Measurements from ENCODE around the gene FCER1G.

The FCER1G gene

DNA sequence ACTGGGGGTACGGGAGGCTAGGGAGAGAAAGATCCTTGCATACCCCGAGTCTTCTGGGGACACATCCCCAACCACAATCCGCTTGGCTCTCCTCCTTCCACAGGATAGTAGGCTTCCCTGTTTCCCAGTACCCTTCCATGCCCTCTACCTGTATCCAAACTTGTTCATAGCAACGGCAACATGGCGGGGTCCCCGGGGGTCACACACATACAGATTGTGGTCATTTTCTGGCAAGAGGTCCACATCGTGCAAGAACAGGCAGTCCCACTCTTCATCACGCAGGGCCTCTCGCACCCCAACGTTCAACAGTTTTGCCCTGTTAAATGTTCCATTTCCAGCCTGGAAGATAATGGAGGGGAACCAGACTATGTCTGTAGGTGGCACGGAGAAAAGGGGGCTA, 41.4 kb upstream of the FCER1G start (continued):
- TF ChIP-seq, protein P1, sequence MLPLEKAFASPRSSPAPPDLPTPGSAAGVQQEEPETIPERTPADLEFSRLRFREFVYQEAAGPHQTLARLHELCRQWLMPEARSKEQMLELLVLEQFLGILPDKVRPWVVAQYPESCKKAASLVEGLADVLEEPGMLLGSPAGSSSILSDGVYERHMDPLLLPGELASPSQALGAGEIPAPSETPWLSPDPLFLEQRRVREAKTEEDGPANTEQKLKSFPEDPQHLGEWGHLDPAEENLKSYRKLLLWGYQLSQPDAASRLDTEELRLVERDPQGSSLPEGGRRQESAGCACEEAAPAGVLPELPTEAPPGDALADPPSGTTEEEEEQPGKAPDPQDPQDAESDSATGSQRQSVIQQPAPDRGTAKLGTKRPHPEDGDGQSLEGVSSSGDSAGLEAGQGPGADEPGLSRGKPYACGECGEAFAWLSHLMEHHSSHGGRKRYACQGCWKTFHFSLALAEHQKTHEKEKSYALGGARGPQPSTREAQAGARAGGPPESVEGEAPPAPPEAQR (tag by site-specific recombination; IDR thresholded peaks at IDR 0.05), result no peak

DNA sequence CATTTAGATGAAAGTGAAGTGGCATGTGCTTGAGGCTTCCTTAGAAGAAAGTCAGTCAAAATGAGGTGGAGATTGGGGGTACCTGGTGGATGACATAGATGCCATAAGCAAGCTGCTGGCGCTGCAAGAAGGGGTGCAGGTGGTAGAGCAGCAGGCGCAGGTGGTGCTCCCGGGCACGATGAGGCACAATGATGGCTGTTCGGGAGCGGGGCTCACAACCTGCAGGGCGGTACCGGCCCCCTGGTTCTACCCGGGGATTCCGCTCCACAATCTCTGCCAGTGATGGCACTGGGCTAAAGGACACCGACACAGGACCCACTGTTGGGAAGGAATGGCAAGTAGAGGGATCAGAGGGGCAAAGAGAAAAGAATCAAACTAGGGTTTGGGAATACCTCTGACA, 40.2 kb upstream of the FCER1G start:
- peaks cover 16 to 60% of the 10 kb centered on the region in 2 experiments; a peak in 2 of 3 replicates for H3K36me3 ChIP-seq (ENCODE audit: control insufficient read depth in 2 of 2, insufficient read depth in 1 of 2, low read length in 2 of 2)
- ChIA-PET CTCF (no interaction called here), POLR2A (interaction anchor here (3.3 kb wide), 1 partner anchor 9 kb away, joined by 39 read pairs; the partner anchor contains the start of gene PPOX)

DNA sequence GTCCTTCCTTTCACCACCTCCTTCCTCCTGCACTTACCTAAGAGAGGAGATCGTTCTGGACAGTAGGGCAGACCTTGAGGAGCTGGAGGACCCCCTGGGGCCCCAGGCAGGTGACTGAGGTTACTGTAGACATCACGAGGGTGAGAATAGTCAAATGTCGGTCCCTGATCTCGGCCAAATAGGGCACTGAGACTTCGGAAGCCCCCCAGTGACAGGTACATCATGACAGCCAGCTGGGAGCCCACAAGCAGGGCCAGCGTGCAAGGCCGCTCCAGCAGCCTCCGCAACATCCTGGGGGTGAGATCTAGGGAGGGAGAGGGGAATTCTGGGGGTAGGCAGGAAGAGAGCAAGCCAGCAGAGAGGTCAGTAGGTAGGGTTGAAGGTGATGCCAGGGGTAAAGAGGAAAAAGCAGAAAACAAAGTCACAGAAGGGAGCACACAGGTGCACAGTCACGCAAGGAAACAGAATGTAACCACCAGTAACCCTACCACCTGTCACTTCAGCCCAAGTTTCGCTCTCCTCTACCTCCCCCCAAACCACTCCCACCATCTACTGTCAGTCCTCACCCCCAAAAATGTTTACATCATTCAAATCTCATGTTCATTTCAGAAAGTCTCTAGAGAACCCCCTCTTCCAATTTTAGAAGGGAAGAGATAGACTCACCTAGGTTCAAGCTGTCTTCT, 39.2 kb upstream of the FCER1G start:
- ChIA-PET POLR2A (interaction anchor here (0.9 to 3.3 kb wide), 3 partner anchors 10 to 22 kb away, joined by 4 to 39 read pairs (median 4); partner anchors contain the start of gene PPOX), CTCF (interaction anchor here (0.7 to 2.9 kb wide), 3 partner anchors 9 to 16 kb away, joined by 4 to 23 read pairs (median 6); partner anchors contain the start of gene PPOX)
- H3K9me3 ChIP-seq (ENCODE audit: control insufficient read depth, insufficient read depth, low read depth, low read length), result no peaks in the 10 kb centered on the region
- no peak overlapping the region for H3K27ac ChIP-seq (ENCODE audit: extremely low read depth, low read depth, low read length)
- H3K36me3 ChIP-seq (ENCODE audit: control insufficient read depth in 2 of 2, insufficient read depth in 1 of 2, low read length in 2 of 2), result peaks cover 13 to 52% of the 10 kb centered on the region in 2 experiments; a peak in 2 of 3 replicates
- no peak overlapping the region for H3K4me3 ChIP-seq (ENCODE audit: low read depth, low read length)
- no peaks in the 10 kb centered on the region for H3K4me1 ChIP-seq (ENCODE audit: control insufficient read depth, insufficient read depth, low read length)
- no peak for TF ChIP-seq ZNF529 (tag by site-specific recombination; IDR thresholded peaks at IDR 0.05; ENCODE audit: insufficient replicate concordance)
- TF ChIP-seq ZNF37A (tag by site-specific recombination; IDR thresholded peaks at IDR 0.05), result no peak
- TF ChIP-seq, protein P2, sequence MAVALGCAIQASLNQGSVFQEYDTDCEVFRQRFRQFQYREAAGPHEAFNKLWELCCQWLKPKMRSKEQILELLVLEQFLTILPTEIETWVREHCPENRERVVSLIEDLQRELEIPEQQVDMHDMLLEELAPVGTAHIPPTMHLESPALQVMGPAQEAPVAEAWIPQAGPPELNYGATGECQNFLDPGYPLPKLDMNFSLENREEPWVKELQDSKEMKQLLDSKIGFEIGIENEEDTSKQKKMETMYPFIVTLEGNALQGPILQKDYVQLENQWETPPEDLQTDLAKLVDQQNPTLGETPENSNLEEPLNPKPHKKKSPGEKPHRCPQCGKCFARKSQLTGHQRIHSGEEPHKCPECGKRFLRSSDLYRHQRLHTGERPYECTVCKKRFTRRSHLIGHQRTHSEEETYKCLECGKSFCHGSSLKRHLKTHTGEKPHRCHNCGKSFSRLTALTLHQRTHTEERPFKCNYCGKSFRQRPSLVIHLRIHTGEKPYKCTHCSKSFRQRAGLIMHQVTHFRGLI (tag by site-specific recombination; IDR thresholded peaks at IDR 0.05), result no peak
- TF ChIP-seq ZNF664 (tag by site-specific recombination; IDR thresholded peaks at IDR 0.05), result no peak
- TF ChIP-seq, protein P3, sequence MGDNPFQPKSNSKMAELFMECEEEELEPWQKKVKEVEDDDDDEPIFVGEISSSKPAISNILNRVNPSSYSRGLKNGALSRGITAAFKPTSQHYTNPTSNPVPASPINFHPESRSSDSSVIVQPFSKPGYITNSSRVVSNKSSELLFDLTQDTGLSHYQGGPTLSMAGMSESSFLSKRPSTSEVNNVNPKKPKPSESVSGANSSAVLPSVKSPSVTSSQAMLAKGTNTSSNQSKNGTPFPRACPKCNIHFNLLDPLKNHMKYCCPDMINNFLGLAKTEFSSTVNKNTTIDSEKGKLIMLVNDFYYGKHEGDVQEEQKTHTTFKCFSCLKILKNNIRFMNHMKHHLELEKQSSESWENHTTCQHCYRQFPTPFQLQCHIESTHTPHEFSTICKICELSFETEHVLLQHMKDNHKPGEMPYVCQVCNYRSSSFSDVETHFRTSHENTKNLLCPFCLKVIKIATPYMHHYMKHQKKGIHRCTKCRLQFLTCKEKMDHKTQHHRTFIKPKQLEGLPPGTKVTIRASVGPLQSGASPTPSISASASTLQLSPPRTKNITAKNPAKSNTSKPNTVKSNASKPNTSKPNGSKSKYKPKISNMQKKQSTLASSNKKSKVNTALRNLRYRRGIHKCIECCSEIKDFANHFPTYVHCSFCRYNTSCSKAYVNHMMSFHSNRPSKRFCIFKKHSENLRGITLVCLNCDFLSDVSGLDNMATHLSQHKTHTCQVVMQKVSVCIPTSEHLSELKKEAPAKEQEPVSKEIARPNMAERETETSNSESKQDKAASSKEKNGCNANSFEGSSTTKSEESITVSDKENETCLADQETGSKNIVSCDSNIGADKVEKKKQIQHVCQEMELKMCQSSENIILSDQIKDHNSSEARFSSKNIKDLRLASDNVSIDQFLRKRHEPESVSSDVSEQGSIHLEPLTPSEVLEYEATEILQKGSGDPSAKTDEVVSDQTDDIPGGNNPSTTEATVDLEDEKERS (tag by site-specific recombination; IDR thresholded peaks at IDR 0.05), result no peak
- TF ChIP-seq, protein P4, sequence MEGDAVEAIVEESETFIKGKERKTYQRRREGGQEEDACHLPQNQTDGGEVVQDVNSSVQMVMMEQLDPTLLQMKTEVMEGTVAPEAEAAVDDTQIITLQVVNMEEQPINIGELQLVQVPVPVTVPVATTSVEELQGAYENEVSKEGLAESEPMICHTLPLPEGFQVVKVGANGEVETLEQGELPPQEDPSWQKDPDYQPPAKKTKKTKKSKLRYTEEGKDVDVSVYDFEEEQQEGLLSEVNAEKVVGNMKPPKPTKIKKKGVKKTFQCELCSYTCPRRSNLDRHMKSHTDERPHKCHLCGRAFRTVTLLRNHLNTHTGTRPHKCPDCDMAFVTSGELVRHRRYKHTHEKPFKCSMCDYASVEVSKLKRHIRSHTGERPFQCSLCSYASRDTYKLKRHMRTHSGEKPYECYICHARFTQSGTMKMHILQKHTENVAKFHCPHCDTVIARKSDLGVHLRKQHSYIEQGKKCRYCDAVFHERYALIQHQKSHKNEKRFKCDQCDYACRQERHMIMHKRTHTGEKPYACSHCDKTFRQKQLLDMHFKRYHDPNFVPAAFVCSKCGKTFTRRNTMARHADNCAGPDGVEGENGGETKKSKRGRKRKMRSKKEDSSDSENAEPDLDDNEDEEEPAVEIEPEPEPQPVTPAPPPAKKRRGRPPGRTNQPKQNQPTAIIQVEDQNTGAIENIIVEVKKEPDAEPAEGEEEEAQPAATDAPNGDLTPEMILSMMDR (tag by site-specific recombination; IDR thresholded peaks at IDR 0.05), result no peak
- no peak for TF ChIP-seq KLF9 (tag by site-specific recombination; IDR thresholded peaks at IDR 0.05; ENCODE audit: low read depth)
- TF ChIP-seq ZNF23 (tag by site-specific recombination; IDR thresholded peaks at IDR 0.05; ENCODE audit: borderline replicate concordance), result no peak
- no peak for TF ChIP-seq ZNF132 (tag by site-specific recombination; IDR thresholded peaks at IDR 0.05; ENCODE audit: borderline replicate concordance)
- no peak for TF ChIP-seq ZNF391 (tag by site-specific recombination; IDR thresholded peaks at IDR 0.05; ENCODE audit: borderline replicate concordance, low read depth)

More for the DNA sequence above, 40.2 kb upstream of the FCER1G start:
- TF ChIP-seq ZNF623 (tag by site-specific recombination; IDR thresholded peaks at IDR 0.05) (no peak), GLIS2 (tag by site-specific recombination; IDR thresholded peaks at IDR 0.05) (no peak), ZNF791 (tag by site-specific recombination; IDR thresholded peaks at IDR 0.05) (no peak), ZNF248 (tag by site-specific recombination; IDR thresholded peaks at IDR 0.05) (no peak), ZNF600 (tag by site-specific recombination; IDR thresholded peaks at IDR 0.05) (no peak)
- TF ChIP-seq, protein P5, sequence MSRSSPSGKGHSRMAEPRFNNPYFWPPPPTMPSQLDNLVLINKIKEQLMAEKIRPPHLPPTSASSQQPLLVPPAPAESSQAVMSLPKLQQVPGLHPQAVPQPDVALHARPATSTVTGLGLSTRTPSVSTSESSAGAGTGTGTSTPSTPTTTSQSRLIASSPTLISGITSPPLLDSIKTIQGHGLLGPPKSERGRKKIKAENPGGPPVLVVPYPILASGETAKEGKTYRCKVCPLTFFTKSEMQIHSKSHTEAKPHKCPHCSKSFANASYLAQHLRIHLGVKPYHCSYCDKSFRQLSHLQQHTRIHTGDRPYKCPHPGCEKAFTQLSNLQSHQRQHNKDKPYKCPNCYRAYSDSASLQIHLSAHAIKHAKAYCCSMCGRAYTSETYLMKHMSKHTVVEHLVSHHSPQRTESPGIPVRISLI (tag by site-specific recombination; IDR thresholded peaks at IDR 0.05), result no peak
- TF ChIP-seq, protein P6, sequence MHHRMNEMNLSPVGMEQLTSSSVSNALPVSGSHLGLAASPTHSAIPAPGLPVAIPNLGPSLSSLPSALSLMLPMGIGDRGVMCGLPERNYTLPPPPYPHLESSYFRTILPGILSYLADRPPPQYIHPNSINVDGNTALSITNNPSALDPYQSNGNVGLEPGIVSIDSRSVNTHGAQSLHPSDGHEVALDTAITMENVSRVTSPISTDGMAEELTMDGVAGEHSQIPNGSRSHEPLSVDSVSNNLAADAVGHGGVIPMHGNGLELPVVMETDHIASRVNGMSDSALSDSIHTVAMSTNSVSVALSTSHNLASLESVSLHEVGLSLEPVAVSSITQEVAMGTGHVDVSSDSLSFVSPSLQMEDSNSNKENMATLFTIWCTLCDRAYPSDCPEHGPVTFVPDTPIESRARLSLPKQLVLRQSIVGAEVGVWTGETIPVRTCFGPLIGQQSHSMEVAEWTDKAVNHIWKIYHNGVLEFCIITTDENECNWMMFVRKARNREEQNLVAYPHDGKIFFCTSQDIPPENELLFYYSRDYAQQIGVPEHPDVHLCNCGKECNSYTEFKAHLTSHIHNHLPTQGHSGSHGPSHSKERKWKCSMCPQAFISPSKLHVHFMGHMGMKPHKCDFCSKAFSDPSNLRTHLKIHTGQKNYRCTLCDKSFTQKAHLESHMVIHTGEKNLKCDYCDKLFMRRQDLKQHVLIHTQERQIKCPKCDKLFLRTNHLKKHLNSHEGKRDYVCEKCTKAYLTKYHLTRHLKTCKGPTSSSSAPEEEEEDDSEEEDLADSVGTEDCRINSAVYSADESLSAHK (tag by site-specific recombination; IDR thresholded peaks at IDR 0.05), result no peak
- TF ChIP-seq, protein P7, sequence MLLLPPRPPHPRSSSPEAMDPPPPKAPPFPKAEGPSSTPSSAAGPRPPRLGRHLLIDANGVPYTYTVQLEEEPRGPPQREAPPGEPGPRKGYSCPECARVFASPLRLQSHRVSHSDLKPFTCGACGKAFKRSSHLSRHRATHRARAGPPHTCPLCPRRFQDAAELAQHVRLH (tag by site-specific recombination; IDR thresholded peaks at IDR 0.05), result no peak
- H3K4me1 ChIP-seq (ENCODE audit: control insufficient read depth, insufficient read depth, low read length), result no peaks in the 10 kb centered on the region
- no peak overlapping the region for H3K4me3 ChIP-seq (ENCODE audit: low read depth, low read length)
- no peak overlapping the region for H3K27ac ChIP-seq (ENCODE audit: extremely low read depth, low read depth, low read length)
- no peaks in the 10 kb centered on the region for H3K9me3 ChIP-seq (ENCODE audit: control insufficient read depth, insufficient read depth, low read depth, low read length)
